Caco-2 (cell line): Measurements from ENCODE around the gene ELMO1. TPM values are rescaled to one million over a fixed set of nuclear protein-coding genes. Genes with fewer than 3 reads are reported as not detected.

Experiments used
- BruUV-seq: library from RNA; stranded (reverse); fragments of 400-500 nt; replicated peaks from 2 replicates; lab custom pipeline; 2021; lab: Mats Ljungman, UMichigan
- CTCF ChIA-PET: fragments of 300-600 bp; sonication (Branson Sonifier 250); formaldehyde crosslinking; loops from one replicate; lab custom pipeline; 2022; ENCODE audit warnings: antibody characterized with exemption; lab: Charles Lee
- POLR2A ChIA-PET: fragments of 300-600 bp; sonication (Branson Sonifier 250); formaldehyde crosslinking; loops from one replicate; lab custom pipeline; 2022; ENCODE audit warnings: antibody characterized with exemption; lab: Charles Lee
- DNase-seq, 2 experiments: peaks; one replicate each; pipeline versions ENCODE4 v3.0.0 to v3.0.0-alpha.2; 2020 to 2022
- H3K27me3 ChIP-seq: replicated peaks from 2 replicates; pipeline ENCODE4 v1.6.0; 2011; ENCODE audit warnings: low read length; ENCODE audit not compliant: control insufficient read depth, insufficient read depth
- H3K36me3 ChIP-seq: 2 replicates; pipeline ENCODE4 v1.5.1; 2011; ENCODE audit warnings: low read length; ENCODE audit not compliant: control insufficient read depth, insufficient read depth
- H3K4me1 ChIP-seq: fragments of 250-450 bp; sonication (Bioruptor Pico); 2 replicates; pipeline ENCODE4 v1.5.1; 2020; ENCODE audit warnings: mild to moderate bottlenecking
- H3K4me3 ChIP-seq: 2 replicates; pipeline ENCODE4 v1.5.1; 2011; ENCODE audit warnings: low read depth, mild to moderate bottlenecking, control low read depth, low read length
- H3K9me3 ChIP-seq: fragments of 250-450 bp; sonication (Bioruptor Pico); 2 replicates; pipeline ENCODE4 v1.5.1; 2020; ENCODE audit warnings: mild to moderate bottlenecking, moderate library complexity
- H3K27ac Mint-ChIP-seq: one replicate; pipeline ENCODE4 v1.8.0; 2022; ENCODE audit warnings: mixed read lengths; ENCODE audit not compliant: unreplicated experiment
- H3K27me3 Mint-ChIP-seq: one replicate; pipeline ENCODE4 v1.8.0; 2022; ENCODE audit warnings: mixed read lengths; ENCODE audit not compliant: insufficient read depth, unreplicated experiment
- H3K36me3 Mint-ChIP-seq: one replicate; pipeline ENCODE4 v1.8.0; 2022; ENCODE audit warnings: mild to moderate bottlenecking, mixed read lengths; ENCODE audit not compliant: insufficient read depth, unreplicated experiment
- H3K4me1 Mint-ChIP-seq: one replicate; pipeline ENCODE4 v1.8.0; 2022; ENCODE audit warnings: low read depth, mixed read lengths; ENCODE audit not compliant: unreplicated experiment
- H3K4me3 Mint-ChIP-seq: one replicate; pipeline ENCODE4 v1.8.0; 2022; ENCODE audit warnings: mild to moderate bottlenecking, moderate library complexity, mixed read lengths; ENCODE audit not compliant: unreplicated experiment
- H3K9me3 Mint-ChIP-seq: one replicate; pipeline ENCODE4 v1.8.0; 2022; ENCODE audit warnings: mixed read lengths; ENCODE audit not compliant: unreplicated experiment
- intact Hi-C: fragments of 100-400 bp; cut with micrococcal nuclease; formaldehyde crosslinking; loops from one replicate; pipeline ENCODE4 v1.10.0; 2022; ENCODE audit not compliant: unreplicated experiment
- total RNA-seq: library from RNA; stranded (reverse); gene quantifications from 2 replicates; pipeline ENCODE4 v1.2.3, GENCODE V29; 2022
- TF ChIP-seq, protein P1 (sequence below), 2 experiments: fragments of 200-600 bp in 1 of 2; IDR thresholded peaks; 1 replicate in 1 of 2; 2 replicates in 1 of 2; pipeline versions ENCODE4 v1.5.1 to v1.8.0; 2011 to 2022; ENCODE audit warnings: antibody characterized with exemption in 1 of 2, control low read depth in 1 of 2, inconsistent platforms in 1 of 2, low read depth in 1 of 2, low read length in 1 of 2, mild to moderate bottlenecking in 1 of 2, moderate library complexity in 1 of 2; ENCODE audit not compliant: insufficient read depth in 1 of 2, severe bottlenecking in 1 of 2, unreplicated experiment in 1 of 2

Gene ELMO1
- total RNA-seq, 1 experiment from 2014 or later: 0.14 TPM

DNA sequence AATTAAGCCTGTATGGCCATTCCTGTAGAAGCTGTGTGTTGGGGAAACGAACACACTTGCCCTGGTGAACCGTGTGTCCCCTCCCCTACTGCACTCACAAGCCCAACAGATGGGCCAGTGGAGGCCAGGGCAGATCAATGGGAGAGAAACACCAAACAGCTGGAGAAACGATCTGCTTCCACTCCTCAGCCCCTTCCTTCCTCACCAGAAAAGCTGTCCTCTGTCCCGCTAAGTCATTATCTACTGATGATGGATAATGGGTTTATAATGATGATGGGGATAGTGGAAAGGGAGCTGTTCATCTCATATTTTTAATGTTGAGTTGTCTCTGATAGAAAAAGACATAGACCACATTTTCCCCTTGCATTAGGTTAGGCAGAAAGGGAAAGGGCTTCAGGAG, 99.7 kb downstream of the ELMO1 start:
- no peaks in the 10 kb centered on the region for H3K27me3 ChIP-seq
- H3K4me3 Mint-ChIP-seq: no peak overlapping the region
- ChIA-PET CTCF (no interaction called here), POLR2A (no interaction called here)
- no peaks in the 10 kb centered on the region for H3K4me1 Mint-ChIP-seq
- BruUV-seq: no TSS peak
- H3K27me3 Mint-ChIP-seq: peaks cover 4% of the 10 kb centered on the region
- TF ChIP-seq, protein P1, sequence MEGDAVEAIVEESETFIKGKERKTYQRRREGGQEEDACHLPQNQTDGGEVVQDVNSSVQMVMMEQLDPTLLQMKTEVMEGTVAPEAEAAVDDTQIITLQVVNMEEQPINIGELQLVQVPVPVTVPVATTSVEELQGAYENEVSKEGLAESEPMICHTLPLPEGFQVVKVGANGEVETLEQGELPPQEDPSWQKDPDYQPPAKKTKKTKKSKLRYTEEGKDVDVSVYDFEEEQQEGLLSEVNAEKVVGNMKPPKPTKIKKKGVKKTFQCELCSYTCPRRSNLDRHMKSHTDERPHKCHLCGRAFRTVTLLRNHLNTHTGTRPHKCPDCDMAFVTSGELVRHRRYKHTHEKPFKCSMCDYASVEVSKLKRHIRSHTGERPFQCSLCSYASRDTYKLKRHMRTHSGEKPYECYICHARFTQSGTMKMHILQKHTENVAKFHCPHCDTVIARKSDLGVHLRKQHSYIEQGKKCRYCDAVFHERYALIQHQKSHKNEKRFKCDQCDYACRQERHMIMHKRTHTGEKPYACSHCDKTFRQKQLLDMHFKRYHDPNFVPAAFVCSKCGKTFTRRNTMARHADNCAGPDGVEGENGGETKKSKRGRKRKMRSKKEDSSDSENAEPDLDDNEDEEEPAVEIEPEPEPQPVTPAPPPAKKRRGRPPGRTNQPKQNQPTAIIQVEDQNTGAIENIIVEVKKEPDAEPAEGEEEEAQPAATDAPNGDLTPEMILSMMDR (IDR thresholded peaks at IDR 0.05; ENCODE audit: insufficient read depth in 1 of 2, low read depth in 1 of 2, low read length in 1 of 2, severe bottlenecking in 1 of 2, unreplicated experiment in 1 of 2): no peak
- H3K36me3 ChIP-seq: no peaks in the 10 kb centered on the region
- intact Hi-C loops: no loop called here
- no peaks in the 10 kb centered on the region for H3K9me3 ChIP-seq
- H3K4me3 ChIP-seq: no peak overlapping the region
- H3K9me3 Mint-ChIP-seq: no peaks in the 10 kb centered on the region
- no peak overlapping the region for H3K27ac Mint-ChIP-seq
- no peak for DNase-seq
- H3K4me1 ChIP-seq: 0 out of 2 replicates have a peak, but pooled peaks cover 6% of the 10 kb centered on the region
- no peaks in the 10 kb centered on the region for H3K36me3 Mint-ChIP-seq

DNA sequence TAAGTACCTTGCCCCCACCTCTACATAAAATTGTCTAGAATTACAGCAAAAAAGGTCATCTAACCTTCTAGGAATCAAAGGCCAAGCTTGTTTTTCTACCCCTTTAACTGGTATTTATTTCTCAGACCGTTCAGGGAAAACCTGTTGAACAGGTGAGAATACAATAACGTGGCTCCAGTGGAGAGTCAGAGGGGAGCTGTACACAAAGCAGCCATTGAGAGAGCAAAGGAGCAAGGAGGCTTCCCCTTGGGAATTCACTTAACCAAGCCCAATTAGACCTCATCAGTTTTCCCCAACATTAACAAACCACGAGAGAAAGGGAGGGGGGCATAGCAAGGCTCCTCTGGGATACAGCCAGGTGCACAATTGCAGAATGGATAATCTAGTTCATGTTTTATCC, 101.9 kb downstream of the ELMO1 start:
- no peak overlapping the region for H3K4me3 Mint-ChIP-seq
- no peaks in the 10 kb centered on the region for H3K36me3 Mint-ChIP-seq
- CTCF ChIA-PET: no interaction called here
- H3K27me3 ChIP-seq: no peaks in the 10 kb centered on the region
- H3K9me3 Mint-ChIP-seq: no peaks in the 10 kb centered on the region
- no TSS peak for BruUV-seq
- peaks cover 4% of the 10 kb centered on the region for H3K27me3 Mint-ChIP-seq
- DNase-seq: no peak
- H3K27ac Mint-ChIP-seq: no peak overlapping the region
- H3K36me3 ChIP-seq: no peaks in the 10 kb centered on the region
- H3K4me3 ChIP-seq: no peak overlapping the region
- POLR2A ChIA-PET: no interaction called here
- intact Hi-C loops: no loop called here
- no peaks in the 10 kb centered on the region for H3K9me3 ChIP-seq
- TF ChIP-seq, protein P1 (IDR thresholded peaks at IDR 0.05; ENCODE audit: insufficient read depth in 1 of 2, low read depth in 1 of 2, low read length in 1 of 2, severe bottlenecking in 1 of 2, unreplicated experiment in 1 of 2): no peak
- 0 out of 2 replicates have a peak, but pooled peaks cover 6% of the 10 kb centered on the region for H3K4me1 ChIP-seq
- no peaks in the 10 kb centered on the region for H3K4me1 Mint-ChIP-seq

DNA sequence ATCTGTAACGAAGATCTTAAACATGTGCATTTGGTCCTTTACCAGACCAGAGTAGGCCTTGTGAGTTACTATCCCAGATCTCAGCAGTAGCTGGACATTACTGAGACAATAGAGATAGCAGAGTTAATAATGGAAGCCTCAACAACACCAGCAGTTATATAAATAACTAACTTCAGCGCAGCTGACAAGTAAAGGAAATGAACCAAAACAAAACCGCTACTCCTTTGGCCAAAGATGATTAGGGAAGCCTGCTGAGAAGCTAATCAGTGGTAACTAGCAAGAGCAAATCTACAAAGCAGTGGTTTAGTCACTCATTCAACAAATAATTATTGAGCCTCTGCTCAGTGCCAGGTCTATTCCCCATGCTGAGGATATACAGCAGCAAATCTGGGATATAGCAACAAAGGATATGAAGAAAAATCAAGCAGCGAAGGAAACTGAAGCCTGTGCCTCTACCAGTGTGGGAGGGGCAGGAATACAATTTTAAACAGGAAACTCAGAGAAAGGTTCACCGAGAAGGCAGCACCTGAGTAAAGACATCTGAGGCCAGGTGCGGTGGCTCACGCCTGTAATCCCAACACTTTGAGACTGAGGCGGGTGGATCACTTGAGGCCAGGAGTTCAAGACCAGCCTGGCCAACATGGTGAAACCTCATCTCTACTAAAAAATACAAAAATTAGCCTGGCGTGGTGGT, 103.6 kb downstream of the ELMO1 start:
- intact Hi-C loops: no loop called here
- no peaks in the 10 kb centered on the region for H3K9me3 ChIP-seq
- no peaks in the 10 kb centered on the region for H3K36me3 Mint-ChIP-seq
- no peaks in the 10 kb centered on the region for H3K4me1 Mint-ChIP-seq
- no peaks in the 10 kb centered on the region for H3K27me3 ChIP-seq
- H3K4me1 ChIP-seq: 0 out of 2 replicates have a peak, but pooled peaks cover 6% of the 10 kb centered on the region
- no peak overlapping the region for H3K27ac Mint-ChIP-seq
- ChIA-PET POLR2A (no interaction called here), CTCF (no interaction called here)
- H3K36me3 ChIP-seq: no peaks in the 10 kb centered on the region
- H3K4me3 ChIP-seq: no peak overlapping the region
- peaks cover 6% of the 10 kb centered on the region for H3K27me3 Mint-ChIP-seq
- H3K9me3 Mint-ChIP-seq: no peaks in the 10 kb centered on the region
- TF ChIP-seq, protein P1 (IDR thresholded peaks at IDR 0.05; ENCODE audit: insufficient read depth in 1 of 2, low read depth in 1 of 2, low read length in 1 of 2, severe bottlenecking in 1 of 2, unreplicated experiment in 1 of 2): no peak
- no TSS peak for BruUV-seq
- DNase-seq: no peak
- no peak overlapping the region for H3K4me3 Mint-ChIP-seq
